Bronchial epithelial cell (primary cell): ENCODE data around the gene CLSTN2. TPM values are rescaled to one million over a fixed set of nuclear protein-coding genes. Genes with fewer than 3 reads are reported as not detected.

Experiments used
- DNase-seq: peaks from one replicate; pipeline ENCODE4 v3.0.0-alpha.2; 2010; ENCODE audit warnings: low read depth
- FAIRE-seq: peaks from 2 replicates; lab custom pipeline; 2011; peaks lifted over from hg19 to GRCh38; lab: Jason Lieb, UNC
- H3K27me3 ChIP-seq: 2 replicates; pipeline ENCODE4 v1.5.1; 2011; ENCODE audit warnings: low read length; ENCODE audit not compliant: control insufficient read depth, insufficient read depth
- H3K36me3 ChIP-seq: 2 replicates; pipeline ENCODE4 v1.5.1; 2011; ENCODE audit warnings: low read length; ENCODE audit not compliant: control insufficient read depth, insufficient read depth
- H3K4me3 ChIP-seq: 2 replicates; pipeline ENCODE4 v1.5.1; 2011; ENCODE audit warnings: mild to moderate bottlenecking, low read depth, low read length, control low read depth
- CTCF ChIP-seq: IDR thresholded peaks from 2 replicates; pipeline ENCODE4 v1.5.1; 2011; ENCODE audit warnings: mild to moderate bottlenecking, moderate library complexity, low read length, control low read depth, inconsistent platforms; ENCODE audit not compliant: insufficient read depth, severe bottlenecking
- total RNA-seq: library from RNA; depleted of rRNA; stranded (reverse); fragments of >200 nt; gene quantifications from 2 replicates; pipeline ENCODE4 v1.2.1, GENCODE V29; 2014

Gene CLSTN2
- total RNA-seq, 1 donor from 2014 or later: 0.26 TPM

- no peak overlapping the region for H3K4me3 ChIP-seq
- DNase-seq (peak; percentile 37), FAIRE-seq (no peak)
- no peaks in the 10 kb centered on the region for H3K27me3 ChIP-seq
- no peaks in the 10 kb centered on the region for H3K36me3 ChIP-seq
- peak; percentile 29 for TF ChIP-seq CTCF
These were observed 271.4 kb downstream of the CLSTN2 start for GRCh38 chr3:140206196-140207040.

- DNase-seq: no peak
- no peak for TF ChIP-seq CTCF
- H3K27me3 ChIP-seq: no peaks in the 10 kb centered on the region
- H3K36me3 ChIP-seq: no peaks in the 10 kb centered on the region
- FAIRE-seq: no peak
- H3K4me3 ChIP-seq: no peak overlapping the region
These were observed 272.6 kb downstream of the CLSTN2 start for GRCh38 chr3:140207541-140207940.

GRCh38 chr3:140216249-140216648 is 281.3 kb downstream of the CLSTN2 start:
- no peaks in the 10 kb centered on the region for H3K36me3 ChIP-seq
- TF ChIP-seq CTCF: peak; percentile 72
- FAIRE-seq (no peak), DNase-seq (peak; percentile 13)
- H3K4me3 ChIP-seq: no peak overlapping the region
- H3K27me3 ChIP-seq: no peaks in the 10 kb centered on the region

- H3K36me3 ChIP-seq: no peaks in the 10 kb centered on the region
- no peak for FAIRE-seq
- TF ChIP-seq CTCF: no peak
- H3K4me3 ChIP-seq: no peak overlapping the region
- no peaks in the 10 kb centered on the region for H3K27me3 ChIP-seq
- DNase-seq: no peak
These were observed 284.3 kb downstream of the CLSTN2 start for GRCh38 chr3:140219291-140219690.

GRCh38 chr3:140219923-140220452 is 285.0 kb downstream of the CLSTN2 start:
- no peak for FAIRE-seq
- no peak for TF ChIP-seq CTCF
- DNase-seq: no peak

More at GRCh38 chr3:140219923-140220452, 285.0 kb downstream of the CLSTN2 start:
- Histone ChIP-seq H3K36me3 (no peaks in the 10 kb centered on the region), H3K4me3 (no peak overlapping the region), H3K27me3 (no peaks in the 10 kb centered on the region)
